ENCODE results near the gene ALK. TPM values are rescaled to one million over a fixed set of nuclear protein-coding genes. Genes with fewer than 3 reads are reported as not detected.

Gene ALK
- total and polyA plus RNA-seq, 10 of the 15 experiments (the other 5 are each of a cell fraction or from before 2014, with no cell fraction given): 0.11 TPM; not detected in 9

- TF ChIP-seq IRF5 (IDR thresholded peaks at IDR 0.05; ENCODE audit: borderline replicate concordance) (no peak), ASH2L (IDR thresholded peaks at IDR 0.05; ENCODE audit: borderline replicate concordance, low read depth) (no peak), FOXM1 (IDR thresholded peaks at IDR 0.05; ENCODE audit: low read depth, low read length) (no peak), ZBTB11 (CRISPR knock-in tag; IDR thresholded peaks at IDR 0.05) (no peak), HCFC1 (IDR thresholded peaks at IDR 0.05; ENCODE audit: low read length) (no peak), SKIL (IDR thresholded peaks at IDR 0.05; ENCODE audit: low read depth, poor library complexity, severe bottlenecking) (no peak), ATF7 (IDR thresholded peaks at IDR 0.05; ENCODE audit: low read depth) (no peak), JUNB (IDR thresholded peaks at IDR 0.05) (no peak)
Measured at GRCh38 chr2:29267720-29268119, 653.7 kb downstream of the ALK start (continued).

Data from GM12878 (cell line).